ENCODE data around the gene POFUT2. TPM values are rescaled to one million over a fixed set of nuclear protein-coding genes. Genes with fewer than 3 reads are reported as not detected.

Gene POFUT2
- total RNA-seq, 1 donor, result 35.8 TPM

DNA sequence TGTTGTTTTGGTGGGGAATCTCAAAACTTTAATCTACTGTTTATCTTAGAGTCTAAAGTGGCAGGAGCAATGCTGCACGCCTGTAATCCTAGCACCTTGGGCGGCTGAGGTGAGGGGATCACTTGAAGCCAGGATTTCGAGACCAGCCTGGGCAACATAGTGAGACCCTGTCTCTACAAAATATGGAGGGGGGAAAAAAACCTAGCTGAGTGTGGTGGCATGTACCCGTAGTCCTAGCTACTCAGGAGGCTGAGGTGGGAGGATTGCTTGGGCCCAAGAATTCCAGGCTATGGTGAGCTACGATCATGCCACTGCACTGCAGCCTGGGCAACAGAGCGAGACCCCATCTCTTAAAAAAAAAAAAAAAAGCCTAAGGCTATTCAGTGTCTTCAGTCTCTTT is 38.1 kb downstream of the POFUT2 start:
- DNase-seq (ENCODE audit: insufficient read length, low spot score, missing footprints), result no peak
- H2AFZ ChIP-seq (ENCODE audit: low read length), result no peak overlapping the region
- no peak overlapping the region for H3K27ac ChIP-seq (ENCODE audit: low read depth, low read length)
- H4K20me1 ChIP-seq (ENCODE audit: insufficient read depth, low read length), result no peaks in the 10 kb centered on the region
- peaks cover 30% of the 10 kb centered on the region for H3K27me3 ChIP-seq (ENCODE audit: insufficient read depth, low read length)
- no peak overlapping the region for H3K4me2 ChIP-seq (ENCODE audit: insufficient read depth, low read length)
- peaks cover 15% of the 10 kb centered on the region for H3K4me1 ChIP-seq (ENCODE audit: insufficient read depth, low read length)
- H3K79me2 ChIP-seq (ENCODE audit: insufficient read depth, low read length), result no peaks in the 10 kb centered on the region
- H3K4me3 ChIP-seq (ENCODE audit: insufficient read depth, low read length), result no peak overlapping the region
- no peaks in the 10 kb centered on the region for H3K36me3 ChIP-seq (ENCODE audit: insufficient read depth, low read length)
- TF ChIP-seq, protein P1, sequence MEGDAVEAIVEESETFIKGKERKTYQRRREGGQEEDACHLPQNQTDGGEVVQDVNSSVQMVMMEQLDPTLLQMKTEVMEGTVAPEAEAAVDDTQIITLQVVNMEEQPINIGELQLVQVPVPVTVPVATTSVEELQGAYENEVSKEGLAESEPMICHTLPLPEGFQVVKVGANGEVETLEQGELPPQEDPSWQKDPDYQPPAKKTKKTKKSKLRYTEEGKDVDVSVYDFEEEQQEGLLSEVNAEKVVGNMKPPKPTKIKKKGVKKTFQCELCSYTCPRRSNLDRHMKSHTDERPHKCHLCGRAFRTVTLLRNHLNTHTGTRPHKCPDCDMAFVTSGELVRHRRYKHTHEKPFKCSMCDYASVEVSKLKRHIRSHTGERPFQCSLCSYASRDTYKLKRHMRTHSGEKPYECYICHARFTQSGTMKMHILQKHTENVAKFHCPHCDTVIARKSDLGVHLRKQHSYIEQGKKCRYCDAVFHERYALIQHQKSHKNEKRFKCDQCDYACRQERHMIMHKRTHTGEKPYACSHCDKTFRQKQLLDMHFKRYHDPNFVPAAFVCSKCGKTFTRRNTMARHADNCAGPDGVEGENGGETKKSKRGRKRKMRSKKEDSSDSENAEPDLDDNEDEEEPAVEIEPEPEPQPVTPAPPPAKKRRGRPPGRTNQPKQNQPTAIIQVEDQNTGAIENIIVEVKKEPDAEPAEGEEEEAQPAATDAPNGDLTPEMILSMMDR (IDR thresholded peaks at IDR 0.05; ENCODE audit: extremely low read depth, low read depth, low read length), result no peak
- no peaks in the 10 kb centered on the region for H3K9me3 ChIP-seq (ENCODE audit: low read depth, low read length)

DNA sequence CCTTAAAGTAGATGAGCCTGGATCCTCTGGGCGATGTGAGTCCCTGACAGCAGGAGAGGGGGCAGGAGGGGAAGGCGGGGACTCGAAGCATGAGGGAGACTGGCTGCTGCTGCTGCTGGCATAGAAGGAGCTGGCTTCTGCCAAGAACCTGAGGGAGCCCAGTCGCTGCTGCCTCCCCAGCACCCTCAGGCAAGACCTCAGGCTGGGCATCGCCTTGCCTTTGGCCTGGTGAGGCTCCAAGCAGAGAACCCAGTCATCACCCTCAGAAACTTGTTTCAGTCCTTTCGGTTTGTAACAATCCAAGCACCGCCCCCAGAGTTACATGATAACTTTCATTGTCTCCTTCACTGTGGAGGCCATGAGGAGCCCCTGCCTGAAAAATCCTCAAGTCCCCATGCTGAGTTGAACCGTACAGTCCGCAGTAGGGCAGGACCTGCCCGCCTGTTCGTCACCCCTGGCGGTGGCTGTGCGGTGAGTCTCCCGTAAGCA is 38.8 kb downstream of the POFUT2 start:
- peak; percentile 86 for DNase-seq (ENCODE audit: insufficient read length, low spot score, missing footprints)

DNA sequence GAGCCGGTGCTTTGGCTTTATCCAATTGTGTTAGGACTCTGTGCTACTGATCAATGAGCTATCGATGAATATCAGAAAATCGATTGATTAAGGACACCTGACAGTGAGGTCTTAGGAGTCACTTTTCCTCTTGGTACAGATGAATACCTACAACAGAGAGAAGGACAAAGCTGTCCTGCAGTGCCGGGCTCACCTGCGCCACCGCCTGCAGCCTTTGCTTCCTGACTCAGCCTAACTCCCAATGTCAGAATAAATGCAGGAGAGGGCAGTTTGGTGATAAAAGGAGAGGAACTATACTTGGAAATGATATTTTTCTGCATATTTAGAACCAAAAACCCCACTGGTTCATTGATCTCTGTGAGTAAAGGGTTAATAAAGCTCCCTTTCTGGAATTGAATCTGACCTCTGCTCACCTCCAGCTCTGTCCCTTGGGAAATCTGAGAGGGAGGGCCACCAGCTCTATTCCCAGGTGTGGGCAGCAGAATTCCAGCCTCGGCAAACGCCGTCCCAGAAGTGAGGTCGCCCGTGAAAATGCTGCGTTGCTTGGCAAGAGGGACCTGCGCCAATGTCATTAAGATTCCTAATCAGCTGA is 39.3 kb downstream of the POFUT2 start:
- TF ChIP-seq, protein P1 (IDR thresholded peaks at IDR 0.05; ENCODE audit: extremely low read depth, low read depth, low read length), result no peak
- no peaks in the 10 kb centered on the region for H3K36me3 ChIP-seq (ENCODE audit: insufficient read depth, low read length)
- H3K27ac ChIP-seq (ENCODE audit: low read depth, low read length), result no peak overlapping the region
- peaks cover 26% of the 10 kb centered on the region for H3K27me3 ChIP-seq (ENCODE audit: insufficient read depth, low read length)
- peak overlapping the region; percentile 83 for H3K4me2 ChIP-seq (ENCODE audit: insufficient read depth, low read length)
- peak; percentile 22 for DNase-seq (ENCODE audit: insufficient read length, low spot score, missing footprints)
- H3K4me1 ChIP-seq (ENCODE audit: insufficient read depth, low read length), result peaks cover 13% of the 10 kb centered on the region
- peak overlapping the region; percentile 69 for H3K4me3 ChIP-seq (ENCODE audit: insufficient read depth, low read length)
- no peaks in the 10 kb centered on the region for H4K20me1 ChIP-seq (ENCODE audit: insufficient read depth, low read length)
- H3K9me3 ChIP-seq (ENCODE audit: low read depth, low read length), result peaks cover 4% of the 10 kb centered on the region
- H2AFZ ChIP-seq (ENCODE audit: low read length), result peak overlapping the region; percentile 87
- H3K79me2 ChIP-seq (ENCODE audit: insufficient read depth, low read length), result no peaks in the 10 kb centered on the region

More for the DNA sequence above, 38.8 kb downstream of the POFUT2 start:
- peaks cover 26% of the 10 kb centered on the region for H3K27me3 ChIP-seq (ENCODE audit: insufficient read depth, low read length)
- peak overlapping the region; percentile 69 for H3K4me3 ChIP-seq (ENCODE audit: insufficient read depth, low read length)
- TF ChIP-seq, protein P1 (IDR thresholded peaks at IDR 0.05; ENCODE audit: extremely low read depth, low read depth, low read length), result no peak
- H3K4me2 ChIP-seq (ENCODE audit: insufficient read depth, low read length), result peak overlapping the region; percentile 83
- peaks cover 15% of the 10 kb centered on the region for H3K4me1 ChIP-seq (ENCODE audit: insufficient read depth, low read length)
- H3K9me3 ChIP-seq (ENCODE audit: low read depth, low read length), result no peaks in the 10 kb centered on the region
- H4K20me1 ChIP-seq (ENCODE audit: insufficient read depth, low read length), result no peaks in the 10 kb centered on the region
- peak overlapping the region; percentile 87 for H2AFZ ChIP-seq (ENCODE audit: low read length)
- no peaks in the 10 kb centered on the region for H3K36me3 ChIP-seq (ENCODE audit: insufficient read depth, low read length)
- H3K79me2 ChIP-seq (ENCODE audit: insufficient read depth, low read length), result no peaks in the 10 kb centered on the region
- no peak overlapping the region for H3K27ac ChIP-seq (ENCODE audit: low read depth, low read length)

DNA sequence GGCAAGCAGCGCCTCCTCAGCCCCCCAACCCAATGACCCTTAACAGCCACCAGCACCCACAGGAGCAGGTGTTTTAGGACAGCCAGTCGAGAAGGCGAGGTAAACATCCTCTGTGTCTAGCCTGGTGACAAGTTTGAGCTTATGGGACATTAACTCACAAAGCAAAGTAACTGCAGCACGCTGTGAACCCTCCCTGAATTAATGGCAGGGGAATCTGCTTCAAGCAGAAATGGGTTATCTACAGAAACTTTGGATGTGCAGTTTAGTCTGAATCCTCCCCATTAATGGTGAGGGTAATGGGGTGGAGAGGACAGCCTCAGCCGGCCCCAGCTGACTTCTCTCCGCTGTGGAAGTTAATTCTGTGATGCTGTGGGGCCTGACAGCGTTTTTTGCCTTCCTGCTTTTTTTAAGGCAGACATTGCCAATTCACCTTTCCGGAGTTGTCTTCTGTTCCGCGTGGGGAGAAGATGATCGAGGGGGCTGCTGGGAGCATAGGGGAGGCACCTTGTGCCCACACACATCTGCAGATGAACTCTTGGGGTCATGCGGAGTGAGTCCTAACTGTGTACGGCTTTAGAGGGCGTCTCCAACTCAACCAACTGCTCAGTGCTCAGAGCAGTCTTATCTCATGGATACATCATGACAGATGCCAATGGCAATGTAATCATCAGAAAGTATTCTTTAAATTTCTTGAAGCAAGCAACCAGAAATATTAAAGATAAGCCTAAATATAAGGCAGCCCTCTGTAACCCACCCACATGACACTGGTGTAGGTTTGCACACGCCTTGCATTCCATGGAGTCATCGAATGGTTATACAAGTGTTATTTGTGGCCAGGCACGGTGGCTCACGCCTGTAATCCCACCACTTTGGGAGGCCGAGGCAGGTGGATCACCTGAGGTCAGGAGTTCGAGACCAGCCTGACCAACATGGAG is 41.0 kb downstream of the POFUT2 start:
- no peaks in the 10 kb centered on the region for H4K20me1 ChIP-seq (ENCODE audit: insufficient read depth, low read length)
- H3K4me2 ChIP-seq (ENCODE audit: insufficient read depth, low read length), result no peak overlapping the region
- H3K79me2 ChIP-seq (ENCODE audit: insufficient read depth, low read length), result no peaks in the 10 kb centered on the region
- TF ChIP-seq, protein P1 (IDR thresholded peaks at IDR 0.05; ENCODE audit: extremely low read depth, low read depth, low read length), result no peak
- H3K4me3 ChIP-seq (ENCODE audit: insufficient read depth, low read length), result no peak overlapping the region
- no peaks in the 10 kb centered on the region for H3K36me3 ChIP-seq (ENCODE audit: insufficient read depth, low read length)
- no peak overlapping the region for H2AFZ ChIP-seq (ENCODE audit: low read length)
- H3K27ac ChIP-seq (ENCODE audit: low read depth, low read length), result no peak overlapping the region
- peaks cover 26% of the 10 kb centered on the region for H3K27me3 ChIP-seq (ENCODE audit: insufficient read depth, low read length)
- DNase-seq (ENCODE audit: insufficient read length, low spot score, missing footprints), result peak; percentile 37
- H3K9me3 ChIP-seq (ENCODE audit: low read depth, low read length), result peaks cover 6% of the 10 kb centered on the region
- H3K4me1 ChIP-seq (ENCODE audit: insufficient read depth, low read length), result peaks cover 10% of the 10 kb centered on the region

Data from osteoblast (primary cell).